Fibroblast of mammary gland (primary cell): ENCODE measurements around the gene RPL13A.
"Not testable (repeated sequence)": the region's sequence is repeated elsewhere in the genome, so short reads cannot be mapped to it uniquely, and the experiment has no call there.

Experiments used
- DNase-seq: peaks from one replicate; pipeline ENCODE4 v3.0.0-alpha.2; 2010; ENCODE audit warnings: low read depth
- H3K4me3 ChIP-seq: 2 replicates; pipeline ENCODE4 v1.5.1; 2011; ENCODE audit warnings: low read depth, mild to moderate bottlenecking, low read length, moderate library complexity; ENCODE audit not compliant: control insufficient read depth
- TF ChIP-seq, protein P1 (sequence below): conservative IDR thresholded peaks from 2 replicates; pipeline ENCODE4 v1.5.1; 2011; ENCODE audit warnings: low read depth, low read length, inconsistent platforms; ENCODE audit not compliant: control insufficient read depth, insufficient read depth

Gene RPL13A

DNA sequence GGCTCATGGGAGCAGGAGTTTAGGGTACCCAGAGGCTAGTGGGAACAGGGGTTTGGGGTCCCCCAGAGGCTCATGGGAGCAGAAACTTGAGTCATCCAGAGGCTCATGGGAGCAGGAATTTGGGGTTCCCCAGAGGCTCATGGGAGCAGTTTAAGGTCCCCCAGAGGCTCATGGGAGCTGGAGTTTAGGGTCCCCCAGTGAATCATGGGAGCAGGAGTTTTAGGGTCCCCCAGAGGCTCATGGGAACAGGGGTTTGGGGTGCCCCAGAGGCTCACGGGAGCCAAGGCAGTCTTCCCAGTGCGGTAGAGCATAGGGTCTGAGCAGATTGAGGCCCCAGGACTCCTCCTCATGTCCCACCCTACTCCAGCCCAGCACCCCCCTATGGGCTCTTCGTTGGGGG, 22.0 kb upstream of the RPL13A start:
- no peak for DNase-seq
- H3K4me3 ChIP-seq: no peak overlapping the region
- TF ChIP-seq, protein P1, sequence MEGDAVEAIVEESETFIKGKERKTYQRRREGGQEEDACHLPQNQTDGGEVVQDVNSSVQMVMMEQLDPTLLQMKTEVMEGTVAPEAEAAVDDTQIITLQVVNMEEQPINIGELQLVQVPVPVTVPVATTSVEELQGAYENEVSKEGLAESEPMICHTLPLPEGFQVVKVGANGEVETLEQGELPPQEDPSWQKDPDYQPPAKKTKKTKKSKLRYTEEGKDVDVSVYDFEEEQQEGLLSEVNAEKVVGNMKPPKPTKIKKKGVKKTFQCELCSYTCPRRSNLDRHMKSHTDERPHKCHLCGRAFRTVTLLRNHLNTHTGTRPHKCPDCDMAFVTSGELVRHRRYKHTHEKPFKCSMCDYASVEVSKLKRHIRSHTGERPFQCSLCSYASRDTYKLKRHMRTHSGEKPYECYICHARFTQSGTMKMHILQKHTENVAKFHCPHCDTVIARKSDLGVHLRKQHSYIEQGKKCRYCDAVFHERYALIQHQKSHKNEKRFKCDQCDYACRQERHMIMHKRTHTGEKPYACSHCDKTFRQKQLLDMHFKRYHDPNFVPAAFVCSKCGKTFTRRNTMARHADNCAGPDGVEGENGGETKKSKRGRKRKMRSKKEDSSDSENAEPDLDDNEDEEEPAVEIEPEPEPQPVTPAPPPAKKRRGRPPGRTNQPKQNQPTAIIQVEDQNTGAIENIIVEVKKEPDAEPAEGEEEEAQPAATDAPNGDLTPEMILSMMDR: no peak

DNA sequence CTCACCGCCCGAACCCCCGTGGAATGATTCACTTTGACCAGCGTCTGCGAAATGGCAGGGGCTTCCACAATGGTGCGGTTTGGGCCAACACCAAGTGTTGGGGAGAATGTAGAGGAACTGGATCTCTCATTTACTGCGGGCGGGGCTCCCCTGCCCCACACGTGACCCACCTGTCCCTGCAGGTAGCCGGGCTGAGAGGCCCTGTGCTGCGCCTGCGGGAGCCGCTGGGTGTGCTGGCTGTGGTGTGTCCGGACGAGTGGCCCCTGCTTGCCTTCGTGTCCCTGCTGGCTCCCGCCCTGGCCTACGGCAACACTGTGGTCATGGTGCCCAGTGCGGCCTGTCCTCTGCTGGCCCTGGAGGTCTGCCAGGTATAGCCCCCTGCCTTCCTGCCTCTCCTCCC, 19.2 kb upstream of the RPL13A start:
- TF ChIP-seq, protein P1: no peak
- H3K4me3 ChIP-seq: no peak overlapping the region

DNA sequence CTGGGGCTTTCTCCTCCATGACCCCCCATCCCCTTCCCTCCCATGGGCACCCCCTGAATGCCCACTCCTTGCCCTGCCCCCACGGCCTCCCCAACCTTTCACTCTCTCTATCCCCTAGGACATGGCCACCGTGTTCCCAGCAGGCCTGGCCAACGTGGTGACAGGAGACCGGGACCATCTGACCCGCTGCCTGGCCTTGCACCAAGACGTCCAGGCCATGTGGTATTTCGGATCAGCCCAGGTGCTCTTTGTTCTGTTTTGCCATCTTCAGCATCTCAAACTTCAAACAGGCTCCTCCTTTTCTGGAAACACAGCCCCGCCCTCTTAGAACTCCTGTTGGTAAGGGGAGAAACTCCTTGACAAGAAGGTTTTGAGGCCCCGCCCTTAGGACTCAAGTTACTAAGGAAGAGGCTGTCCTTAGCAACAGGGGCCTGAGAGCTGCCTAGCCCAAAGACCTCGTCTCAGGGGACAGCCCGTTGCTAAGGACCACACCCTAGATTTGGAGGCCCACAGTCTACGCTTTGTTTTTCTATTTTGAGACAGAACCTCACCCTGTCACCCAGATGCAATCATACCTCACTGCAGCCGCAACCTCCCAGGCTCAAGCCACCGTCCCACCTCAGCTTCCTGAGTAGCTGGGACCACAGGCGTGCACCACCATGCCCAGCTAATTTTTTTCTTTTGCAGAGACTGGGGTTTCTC, 18.5 kb upstream of the RPL13A start:
- TF ChIP-seq, protein P1: no peak
- H3K4me3 ChIP-seq: no peak overlapping the region
- peak; percentile 72 for DNase-seq

More for the DNA sequence above, 19.2 kb upstream of the RPL13A start:
- DNase-seq: no peak

DNA sequence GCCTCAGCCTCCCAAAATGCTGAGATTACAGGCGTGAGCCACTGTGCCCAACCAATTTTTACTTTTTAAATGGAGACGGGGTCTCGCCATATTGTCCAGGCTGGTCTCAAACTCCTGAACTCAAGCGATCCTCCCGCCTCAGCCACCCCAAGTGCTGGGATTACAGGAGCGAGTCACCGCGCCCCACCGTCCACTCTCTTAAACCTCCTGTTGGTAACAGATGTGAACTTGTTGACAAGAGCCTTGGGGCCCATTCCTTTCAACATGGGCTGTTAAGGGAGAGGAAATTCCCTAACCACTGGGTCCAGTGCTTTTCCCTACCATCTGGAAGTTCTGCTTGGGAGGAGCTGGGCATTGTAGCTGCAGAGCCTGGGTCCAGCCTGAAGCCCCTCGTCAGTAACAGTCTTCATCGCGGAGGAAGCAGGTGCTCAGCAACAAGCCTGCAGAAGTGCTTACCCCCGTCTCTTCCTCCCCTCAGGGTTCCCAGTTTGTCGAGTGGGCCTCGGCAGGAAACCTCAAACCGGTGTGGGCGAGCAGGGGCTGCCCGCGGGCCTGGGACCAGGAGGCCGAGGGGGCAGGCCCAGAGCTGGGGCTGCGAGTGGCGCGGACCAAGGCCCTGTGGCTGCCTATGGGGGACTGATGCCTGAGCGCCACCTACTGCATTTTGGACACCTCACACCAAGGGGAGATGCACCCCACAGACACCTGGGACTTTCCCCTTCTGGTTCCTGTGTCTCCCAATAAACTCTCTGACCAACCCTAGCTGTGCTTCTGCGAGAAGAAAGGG, 17.4 kb upstream of the RPL13A start:
- no peak for DNase-seq
- TF ChIP-seq, protein P1: no peak
- no peak overlapping the region for H3K4me3 ChIP-seq

DNA sequence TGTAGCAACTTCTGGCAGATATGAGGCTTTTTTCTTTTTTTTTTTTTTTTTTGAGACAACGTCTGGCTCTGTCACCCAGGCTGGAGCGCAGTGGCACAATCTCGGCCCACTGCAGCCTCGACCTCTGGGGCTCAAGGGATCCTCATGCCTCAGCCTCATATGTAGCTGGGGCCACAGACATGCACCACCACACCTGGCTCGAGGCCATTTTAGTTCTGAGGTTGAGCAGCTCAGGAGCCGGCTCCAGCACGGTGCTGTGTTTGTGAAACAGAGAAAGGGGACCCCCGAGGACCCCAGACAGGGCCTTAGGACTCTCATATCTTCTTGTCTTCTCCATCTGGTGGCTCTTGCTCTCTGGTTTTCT, 16.8 kb upstream of the RPL13A start:
- no peak overlapping the region for H3K4me3 ChIP-seq
- TF ChIP-seq, protein P1: no peak
- no peak for DNase-seq

DNA sequence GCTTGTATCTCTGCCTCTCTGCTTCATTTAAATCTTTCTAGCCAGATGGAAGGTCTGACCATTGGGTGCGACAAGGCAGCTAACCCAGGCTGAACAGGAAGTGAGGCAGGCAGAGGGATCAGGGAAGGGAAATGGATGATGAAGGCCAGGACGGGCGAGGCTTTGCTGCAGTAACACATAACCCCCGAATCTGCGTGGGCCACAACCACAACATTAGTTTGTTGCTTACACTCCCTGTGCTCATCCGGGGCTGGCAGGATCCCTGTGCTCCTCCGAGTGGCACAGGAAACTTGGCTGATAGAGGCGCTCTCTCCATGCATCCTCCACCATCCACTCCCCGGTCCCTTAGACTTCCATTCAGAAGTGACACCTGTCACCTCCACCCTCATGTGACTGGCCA, 14.5 kb upstream of the RPL13A start:
- TF ChIP-seq, protein P1: no peak
- DNase-seq: no peak
- no peak overlapping the region for H3K4me3 ChIP-seq

DNA sequence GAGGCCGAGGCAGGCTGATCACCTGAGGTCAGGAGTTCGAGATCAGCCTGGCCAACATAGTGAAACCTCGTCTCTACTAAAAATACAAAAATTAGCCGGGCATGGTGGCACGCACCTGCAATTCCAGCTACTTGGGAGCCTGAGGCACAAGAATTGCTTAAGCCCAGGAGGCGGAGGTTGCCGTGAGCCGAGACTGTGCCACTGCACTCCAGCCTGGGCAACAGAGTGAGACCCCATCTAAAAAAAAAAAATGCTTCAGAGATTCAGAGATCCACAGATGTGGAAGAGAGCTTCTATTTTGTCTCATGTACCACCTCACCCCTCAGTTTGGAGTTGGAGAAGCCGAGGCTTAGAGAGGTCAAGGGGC, 13.9 kb upstream of the RPL13A start:
- H3K4me3 ChIP-seq, DNase-seq: not testable (repeated sequence)
